Activated B cell treated with CpG ODN at 0.5 μM for 24 hours (primary cell): ENCODE results near the gene DGAT2L6. TPM values are rescaled to one million over a fixed set of nuclear protein-coding genes. Genes with fewer than 3 reads are reported as not detected.

ENCODE experiments used
- ATAC-seq: fragments of 200-7000 bp; cut with Tn5 transposase; one replicate; pipeline ENCODE4 v1.10.0; 2021; ENCODE audit warnings: low read depth, mild to moderate bottlenecking, moderate library complexity
- CTCF ChIA-PET: fragments of 350-600 bp; sonication (Branson Sonifier 250); formaldehyde crosslinking; loops from one replicate; lab custom pipeline; 2021; ENCODE audit warnings: antibody characterized with exemption; lab: Charles Lee
- POLR2A ChIA-PET: fragments of 350-600 bp; sonication (Branson Sonifier 250); formaldehyde crosslinking; loops from one replicate; lab custom pipeline; 2021; ENCODE audit warnings: antibody characterized with exemption; lab: Charles Lee
- DNase-seq: peaks from one replicate; pipeline ENCODE4 v3.0.0; 2022
- H3K27ac Mint-ChIP-seq: one replicate; pipeline ENCODE4 v1.8.0; 2020; ENCODE audit warnings: mixed read lengths
- H3K27me3 Mint-ChIP-seq: one replicate; pipeline ENCODE4 v1.8.0; 2021; ENCODE audit warnings: mixed read lengths
- H3K36me3 Mint-ChIP-seq: one replicate; pipeline ENCODE4 v1.8.0; 2021; ENCODE audit warnings: low read depth, mixed read lengths
- H3K4me1 Mint-ChIP-seq: one replicate; pipeline ENCODE4 v1.8.0; 2021; ENCODE audit warnings: mixed read lengths
- H3K4me3 Mint-ChIP-seq: one replicate; pipeline ENCODE4 v1.8.0; 2020; ENCODE audit warnings: mild to moderate bottlenecking, mixed read lengths
- H3K9me3 Mint-ChIP-seq: one replicate; pipeline ENCODE4 v1.8.0; 2020; ENCODE audit warnings: mixed read lengths
- CTCF ChIP-seq: fragments of 200-600 bp; IDR thresholded peaks from one replicate; pipeline ENCODE4 v1.8.0; 2022; ENCODE audit warnings: antibody characterized with exemption, mild to moderate bottlenecking
- intact Hi-C: fragments of 100-400 bp; cut with micrococcal nuclease; formaldehyde crosslinking; loops from one replicate; pipeline ENCODE4 v1.15.1; 2024
- total RNA-seq: library from RNA; stranded (reverse); gene quantifications from 2 replicates; pipeline ENCODE4 v1.2.3, GENCODE V29; 2022

The DGAT2L6 gene
- total RNA-seq = not detected in 2 replicates

- no peaks in the 10 kb centered on the region for H3K9me3 Mint-ChIP-seq
- H3K4me3 Mint-ChIP-seq = peak within 1 kb of the TSS; percentile 11
- intact Hi-C loops = no loop called here
- no peak within 1 kb of the TSS for H3K27ac Mint-ChIP-seq
- no peak for DNase-seq
- ATAC-seq = no peak
- H3K36me3 Mint-ChIP-seq = no peaks in the 10 kb centered on the region
- no peaks in the 10 kb centered on the region for H3K27me3 Mint-ChIP-seq
- ChIA-PET CTCF (no interaction called here), POLR2A (interaction anchor here (1.1 kb wide), 1 partner anchor 44 kb away, joined by 3 read pairs; the partner anchor contains the start of gene IGBP1)
- TF ChIP-seq CTCF = no peak
- H3K4me1 Mint-ChIP-seq = peaks cover 7% of the 10 kb centered on the region
Observed at GRCh38 chrX:70176938-70177533, at the start of gene DGAT2L6. DGAT2L6 (plus strand) TSS chrX:70177483; CDS start chrX:70177583, 100 bp downstream.

- TF ChIP-seq CTCF = no peak
- H3K9me3 Mint-ChIP-seq = no peaks in the 10 kb centered on the region
- peaks cover 7% of the 10 kb centered on the region for H3K4me1 Mint-ChIP-seq
- no peak overlapping the region for H3K4me3 Mint-ChIP-seq
- no peaks in the 10 kb centered on the region for H3K27me3 Mint-ChIP-seq
- H3K27ac Mint-ChIP-seq = no peak overlapping the region
- peaks cover 2% of the 10 kb centered on the region for H3K36me3 Mint-ChIP-seq
- ChIA-PET POLR2A (no interaction called here), CTCF (no interaction called here)
- intact Hi-C loops = no loop called here
- DNase-seq (no peak), ATAC-seq (no peak)
Observed at GRCh38 chrX:70128071-70128470, 49.2 kb upstream of the DGAT2L6 start.

- no peaks in the 10 kb centered on the region for H3K9me3 Mint-ChIP-seq
- DNase-seq (no peak), ATAC-seq (no peak)
- H3K36me3 Mint-ChIP-seq = peaks cover 7% of the 10 kb centered on the region
- H3K4me3 Mint-ChIP-seq = no peak overlapping the region
- ChIA-PET POLR2A (no interaction called here), CTCF (interaction anchor here (1.1 kb wide), 1 partner anchor 10 kb away, joined by 3 read pairs; no protein-coding TSS in a partner anchor)
- TF ChIP-seq CTCF = no peak
- H3K27ac Mint-ChIP-seq = no peak overlapping the region
- H3K4me1 Mint-ChIP-seq = peaks cover 17% of the 10 kb centered on the region
- no peaks in the 10 kb centered on the region for H3K27me3 Mint-ChIP-seq
- intact Hi-C loops = loop anchor here (10.0 kb wide), 1 partner anchor 965 kb away; the partner anchor contains the start of gene FOXO4
Observed at GRCh38 chrX:70129816-70130215, 47.5 kb upstream of the DGAT2L6 start.

- no peak overlapping the region for H3K4me3 Mint-ChIP-seq
- DNase-seq (no peak), ATAC-seq (no peak)
- intact Hi-C loops = loop anchor here (2.0 to 10.0 kb wide), 2 partner anchors 963 to 967 kb away; partner anchors contain the start of genes FOXO4 and PJA1
- H3K36me3 Mint-ChIP-seq = peaks cover 19% of the 10 kb centered on the region
- ChIA-PET CTCF (no interaction called here), POLR2A (no interaction called here)
- no peaks in the 10 kb centered on the region for H3K27me3 Mint-ChIP-seq
- no peak overlapping the region for H3K27ac Mint-ChIP-seq
- H3K4me1 Mint-ChIP-seq = peaks cover 28% of the 10 kb centered on the region
- no peak for TF ChIP-seq CTCF
- H3K9me3 Mint-ChIP-seq = no peaks in the 10 kb centered on the region
Observed at GRCh38 chrX:70132224-70132623, 45.1 kb upstream of the DGAT2L6 start.

GRCh38 chrX:70132877-70133302 is 44.4 kb upstream of the DGAT2L6 start:
- H3K4me3 Mint-ChIP-seq = peak overlapping the region; percentile 99
- ATAC-seq (no peak), DNase-seq (no peak)
- no peak for TF ChIP-seq CTCF
- intact Hi-C loops = loop anchor here (1.0 to 10.0 kb wide), 6 partner anchors 157 to 1305 kb away; partner anchors contain the start of genes FOXO4, KIF4A and PJA1
- CTCF ChIA-PET = interaction anchor here (1.4 kb wide), 1 partner anchor 301 kb away, joined by 7 read pairs; no protein-coding TSS in a partner anchor
- no peaks in the 10 kb centered on the region for H3K9me3 Mint-ChIP-seq
- H3K4me1 Mint-ChIP-seq = peaks cover 29% of the 10 kb centered on the region
- H3K36me3 Mint-ChIP-seq = peaks cover 22% of the 10 kb centered on the region
- POLR2A ChIA-PET = interaction anchor here (0.5 to 1.6 kb wide), 7 partner anchors 35 to 1233 kb away, joined by 3 to 14 read pairs (median 3); partner anchors contain the start of genes PJA1 and TAF1
- no peaks in the 10 kb centered on the region for H3K27me3 Mint-ChIP-seq
- H3K27ac Mint-ChIP-seq = peak overlapping the region; percentile 96
